Retinal pigment epithelial cell (primary cell): ENCODE results near the gene GRIN1.

Experiments
- DNase-seq: peaks from one replicate; pipeline ENCODE4 v3.0.0-alpha.2; 2010; ENCODE audit warnings: low read depth
- H3K4me3 ChIP-seq: 2 replicates; pipeline ENCODE4 v1.5.1; 2011; ENCODE audit warnings: mild to moderate bottlenecking, low read length, control low read depth, moderate library complexity
- TF ChIP-seq, protein P1 (sequence below): conservative IDR thresholded peaks from 2 replicates; pipeline ENCODE4 v1.5.1; 2011; ENCODE audit warnings: low read depth, low read length, control low read depth, inconsistent platforms

GRIN1 gene

DNA sequence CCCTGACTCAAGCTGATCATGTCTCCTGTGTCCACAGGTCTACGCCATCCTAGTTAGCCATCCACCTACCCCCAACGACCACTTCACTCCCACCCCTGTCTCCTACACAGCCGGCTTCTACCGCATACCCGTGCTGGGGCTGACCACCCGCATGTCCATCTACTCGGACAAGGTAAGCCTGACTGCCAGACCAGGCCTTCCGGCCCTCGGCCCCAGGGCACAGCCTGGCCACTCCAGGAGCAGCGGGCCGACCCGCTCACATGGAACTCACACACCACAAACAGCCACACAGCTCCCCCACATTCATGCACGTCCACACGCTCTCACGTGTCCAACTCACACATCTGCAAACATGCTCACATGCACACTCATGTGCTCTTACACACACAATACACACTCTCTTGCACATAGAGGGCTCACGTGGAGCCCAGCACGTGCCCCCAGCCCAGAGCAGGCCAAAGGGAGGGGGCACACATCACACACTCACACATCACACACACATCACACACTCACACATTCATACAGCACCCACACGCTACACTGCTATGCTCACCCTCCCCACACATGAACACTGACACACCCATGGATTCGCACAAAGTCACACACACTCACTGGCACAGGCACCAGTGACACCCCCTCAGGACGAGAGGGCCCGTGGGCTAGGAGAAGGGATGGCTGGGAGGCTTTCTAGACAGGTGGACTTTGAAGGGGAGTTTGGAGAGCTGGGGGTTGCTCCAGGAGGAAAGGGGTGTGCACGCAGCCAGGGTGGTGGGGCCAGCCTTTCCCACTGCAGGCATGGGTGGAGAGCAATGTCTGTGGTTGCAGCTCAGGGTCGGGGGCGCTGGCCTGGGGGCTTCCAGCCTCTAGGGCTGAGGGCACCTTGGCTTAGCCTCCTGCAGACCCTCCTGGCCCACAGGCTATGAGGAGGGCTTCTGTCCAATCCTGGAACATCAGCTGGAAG is 3.3 kb downstream of the GRIN1 start:
- H3K4me3 ChIP-seq = no peak overlapping the region
- TF ChIP-seq, protein P1, sequence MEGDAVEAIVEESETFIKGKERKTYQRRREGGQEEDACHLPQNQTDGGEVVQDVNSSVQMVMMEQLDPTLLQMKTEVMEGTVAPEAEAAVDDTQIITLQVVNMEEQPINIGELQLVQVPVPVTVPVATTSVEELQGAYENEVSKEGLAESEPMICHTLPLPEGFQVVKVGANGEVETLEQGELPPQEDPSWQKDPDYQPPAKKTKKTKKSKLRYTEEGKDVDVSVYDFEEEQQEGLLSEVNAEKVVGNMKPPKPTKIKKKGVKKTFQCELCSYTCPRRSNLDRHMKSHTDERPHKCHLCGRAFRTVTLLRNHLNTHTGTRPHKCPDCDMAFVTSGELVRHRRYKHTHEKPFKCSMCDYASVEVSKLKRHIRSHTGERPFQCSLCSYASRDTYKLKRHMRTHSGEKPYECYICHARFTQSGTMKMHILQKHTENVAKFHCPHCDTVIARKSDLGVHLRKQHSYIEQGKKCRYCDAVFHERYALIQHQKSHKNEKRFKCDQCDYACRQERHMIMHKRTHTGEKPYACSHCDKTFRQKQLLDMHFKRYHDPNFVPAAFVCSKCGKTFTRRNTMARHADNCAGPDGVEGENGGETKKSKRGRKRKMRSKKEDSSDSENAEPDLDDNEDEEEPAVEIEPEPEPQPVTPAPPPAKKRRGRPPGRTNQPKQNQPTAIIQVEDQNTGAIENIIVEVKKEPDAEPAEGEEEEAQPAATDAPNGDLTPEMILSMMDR = no peak
- no peak for DNase-seq

- H3K4me3 ChIP-seq = no peak overlapping the region
- TF ChIP-seq, protein P1 = no peak
Observed at GRCh38 chr9:137143459-137143858, 4.5 kb downstream of the GRIN1 start.

DNA sequence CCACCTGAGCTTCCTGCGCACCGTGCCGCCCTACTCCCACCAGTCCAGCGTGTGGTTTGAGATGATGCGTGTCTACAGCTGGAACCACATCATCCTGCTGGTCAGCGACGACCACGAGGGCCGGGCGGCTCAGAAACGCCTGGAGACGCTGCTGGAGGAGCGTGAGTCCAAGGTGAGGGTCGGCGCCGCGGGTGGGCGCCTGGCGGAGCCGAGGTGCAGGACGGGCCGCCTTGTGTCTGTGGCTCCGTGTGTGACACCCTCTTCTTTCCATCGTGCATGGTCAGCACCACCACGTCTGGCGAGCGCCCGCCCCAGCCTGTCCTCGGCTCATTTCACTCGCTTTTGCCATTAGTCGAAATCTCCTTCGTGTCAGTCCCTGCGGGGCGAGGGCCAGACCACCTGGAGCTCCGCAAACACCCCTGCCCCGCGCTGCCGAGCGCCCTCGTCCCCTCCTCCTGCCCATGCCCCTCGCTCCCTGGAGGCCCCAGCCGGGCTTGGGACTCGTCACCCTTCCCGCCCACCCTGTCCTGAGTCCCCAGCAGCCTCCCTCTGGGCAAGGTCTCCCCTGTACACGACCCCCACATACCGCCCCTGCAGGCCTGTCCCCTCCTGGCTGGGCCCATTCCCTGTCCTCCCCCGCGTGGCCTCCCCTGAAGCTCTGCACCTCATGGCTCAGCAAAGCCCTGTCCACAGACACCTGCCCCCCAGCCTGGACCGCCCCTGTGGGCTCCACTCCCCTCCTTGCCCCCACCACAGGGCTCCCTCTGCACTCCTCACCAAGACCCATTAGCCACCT is 7.0 kb downstream of the GRIN1 start:
- H3K4me3 ChIP-seq = no peak overlapping the region
- DNase-seq = no peak
- TF ChIP-seq, protein P1 = no peak

More at GRCh38 chr9:137143459-137143858, 4.5 kb downstream of the GRIN1 start:
- DNase-seq = no peak

DNA sequence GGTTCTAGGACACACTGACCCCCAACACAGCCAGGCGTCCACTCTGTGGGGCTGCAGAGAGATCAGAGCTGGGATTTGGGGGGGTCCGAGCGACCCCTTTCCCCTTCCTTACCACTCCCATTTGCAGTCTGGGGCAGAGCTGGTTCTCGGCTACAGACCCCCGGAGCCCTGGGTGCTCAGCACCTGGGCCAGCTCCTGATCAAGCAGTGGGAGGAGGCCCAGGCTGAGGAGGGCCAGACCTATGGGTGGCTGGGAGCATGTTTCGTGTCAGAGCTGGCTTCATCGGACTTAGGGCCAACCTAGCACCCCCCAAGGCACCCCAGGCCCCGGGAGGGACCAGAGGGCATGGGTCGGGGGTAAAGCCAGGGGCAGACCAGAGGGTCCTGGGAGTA is 7.6 kb downstream of the GRIN1 start:
- no peak overlapping the region for H3K4me3 ChIP-seq
- TF ChIP-seq, protein P1 = no peak

DNA sequence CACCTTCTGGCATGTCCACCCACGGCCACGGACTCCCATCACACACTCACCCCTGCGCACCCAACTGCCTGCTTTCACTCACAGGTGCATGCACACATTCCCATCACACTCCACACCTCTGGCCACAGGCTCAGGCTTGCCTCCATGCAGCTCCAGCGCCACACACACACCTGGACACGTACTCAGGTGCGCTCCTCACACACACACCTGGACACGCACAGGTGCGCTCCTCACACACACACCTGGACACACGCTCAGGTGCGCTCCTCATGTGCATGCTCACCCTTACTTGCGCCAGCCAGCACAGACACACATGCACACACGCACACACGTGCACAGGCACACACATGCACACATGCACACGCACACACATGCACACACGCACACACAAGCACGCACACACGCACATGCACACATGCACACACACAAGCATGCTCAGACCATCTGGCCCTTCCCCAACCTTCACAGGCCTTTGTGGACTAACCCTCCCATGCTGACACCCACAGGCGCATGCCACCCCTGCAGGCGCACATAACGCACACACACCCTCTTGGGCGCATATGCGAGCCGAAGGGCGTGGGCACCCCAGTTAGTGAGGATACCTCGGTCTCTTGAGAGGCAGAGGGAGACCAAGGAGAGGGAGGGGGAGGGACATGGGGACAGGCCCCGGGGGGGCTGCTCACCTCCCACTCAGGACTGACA is 8.3 kb downstream of the GRIN1 start:
- TF ChIP-seq, protein P1 = no peak
- no peak overlapping the region for H3K4me3 ChIP-seq
- no peak for DNase-seq

More for the DNA sequence above, 7.6 kb downstream of the GRIN1 start:
- DNase-seq = no peak

DNA sequence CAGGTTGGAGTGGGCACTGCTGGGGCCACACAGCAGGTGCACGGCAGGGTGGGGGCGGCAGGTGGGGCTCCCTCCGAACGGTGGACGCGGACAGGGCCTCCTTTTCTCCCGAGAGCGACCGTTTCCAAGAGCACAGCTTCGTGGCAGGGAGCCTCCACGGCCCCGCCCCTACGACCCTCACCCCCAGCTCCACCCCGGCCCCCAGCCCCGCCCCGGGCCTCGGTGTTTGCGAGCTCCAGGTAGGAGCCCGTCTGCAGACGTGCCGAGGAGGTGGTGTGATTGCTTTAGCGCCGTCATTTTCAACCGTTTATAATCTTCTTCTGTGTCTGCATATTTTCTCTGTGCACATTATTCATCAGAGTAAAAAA is 8.8 kb downstream of the GRIN1 start:
- no peak for DNase-seq
- TF ChIP-seq, protein P1 = no peak
- H3K4me3 ChIP-seq = no peak overlapping the region
